22Rv1 (cell line): Measurements from ENCODE around the gene KCNJ9.
"Not testable (repeated sequence)": the region's sequence is repeated elsewhere in the genome, so short reads cannot be mapped to it uniquely, and the experiment has no call there.

Source experiments
- CTCF ChIP-seq: fragments of 450-650 bp; IDR thresholded peaks from 2 replicates; pipeline ENCODE4 v1.5.1; 2017; ENCODE audit warnings: mild to moderate bottlenecking
- ZFX ChIP-seq: fragments of 450-650 bp; IDR thresholded peaks from 2 replicates; pipeline ENCODE4 v1.6.1; 2017; ENCODE audit warnings: antibody characterized with exemption, borderline replicate concordance

GRCh38 chr1:160050182-160050581, 31.2 kb upstream of the KCNJ9 start:
- TF ChIP-seq CTCF, ZFX: not testable (repeated sequence)
